SK-MEL-5 (cell line): ENCODE data around the gene GSS. TPM values are rescaled to one million over a fixed set of nuclear protein-coding genes. Genes with fewer than 3 reads are reported as not detected.
"Not testable (repeated sequence)": the region's sequence is repeated elsewhere in the genome, so short reads cannot be mapped to it uniquely, and the experiment has no call there.

Source experiments
- DNase-seq: peaks from one replicate; pipeline ENCODE4 v3.0.0-alpha.2; 2016; ENCODE audit warnings: low read depth, low spot score
- in situ Hi-C: cut with HindIII; loops from 2 replicates; pipeline ENCODE4 v1.10.0; 2016; ENCODE audit warnings: low sequenced_read_pairs, high pct_unique_total_duplicates, low pct_unique_long_range_greater_than_20kb
- small RNA-seq, 2 experiments: library from RNA; depleted of rRNA; stranded (forward); fragments of <200 nt; gene quantifications; one replicate each; pipeline ENCODE3, GENCODE V24; 2014
- total RNA-seq: library from RNA; depleted of rRNA; stranded (reverse); fragments of >200 nt; shearing (Covaris generic); gene quantifications from 2 replicates; pipeline ENCODE4 v1.2.3, GENCODE V29; 2014; rRNA removed

The GSS gene
- total RNA-seq, 1 experiment from 2014 or later = 164 TPM

DNA sequence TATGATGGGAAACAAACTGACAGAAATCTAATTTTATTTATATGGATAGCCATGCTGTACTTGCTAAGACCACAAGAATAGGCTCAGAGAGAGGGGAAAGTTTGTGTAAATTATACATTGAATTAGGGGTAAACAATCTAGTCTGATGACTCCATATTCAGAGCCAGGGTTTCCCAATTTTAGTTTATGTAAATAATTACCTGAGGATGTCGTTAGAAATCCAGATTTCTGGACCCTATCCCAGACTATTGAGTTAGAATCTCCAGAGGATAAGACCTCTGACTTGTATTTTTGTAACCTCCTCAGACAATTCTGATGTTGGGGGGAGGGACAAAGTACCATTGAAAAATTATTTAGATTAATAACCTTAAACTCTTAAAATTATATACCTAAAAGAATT, 60.9 kb downstream of the GSS start:
- in situ Hi-C loops = no loop called here
- no peak for DNase-seq

DNA sequence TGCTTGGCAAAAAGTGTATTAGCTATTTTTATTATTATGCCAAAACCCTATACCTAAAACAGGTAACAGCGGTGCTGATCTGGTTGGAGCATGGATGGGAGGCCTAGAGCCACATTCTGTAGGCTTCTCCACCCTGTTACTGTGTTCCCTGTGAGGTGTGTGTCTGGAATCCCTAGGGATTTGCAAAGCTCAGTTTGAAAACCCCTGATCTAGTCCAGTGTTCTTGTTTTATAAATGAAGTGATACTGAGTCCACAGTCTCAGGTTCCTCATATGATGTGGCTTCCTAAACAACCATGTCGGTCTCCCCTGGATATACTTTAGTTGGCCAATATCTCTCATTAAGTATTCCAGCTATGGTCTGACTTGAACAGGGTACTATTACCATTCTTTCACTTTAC, 62.9 kb downstream of the GSS start:
- in situ Hi-C loops = no loop called here
- no peak for DNase-seq

DNA sequence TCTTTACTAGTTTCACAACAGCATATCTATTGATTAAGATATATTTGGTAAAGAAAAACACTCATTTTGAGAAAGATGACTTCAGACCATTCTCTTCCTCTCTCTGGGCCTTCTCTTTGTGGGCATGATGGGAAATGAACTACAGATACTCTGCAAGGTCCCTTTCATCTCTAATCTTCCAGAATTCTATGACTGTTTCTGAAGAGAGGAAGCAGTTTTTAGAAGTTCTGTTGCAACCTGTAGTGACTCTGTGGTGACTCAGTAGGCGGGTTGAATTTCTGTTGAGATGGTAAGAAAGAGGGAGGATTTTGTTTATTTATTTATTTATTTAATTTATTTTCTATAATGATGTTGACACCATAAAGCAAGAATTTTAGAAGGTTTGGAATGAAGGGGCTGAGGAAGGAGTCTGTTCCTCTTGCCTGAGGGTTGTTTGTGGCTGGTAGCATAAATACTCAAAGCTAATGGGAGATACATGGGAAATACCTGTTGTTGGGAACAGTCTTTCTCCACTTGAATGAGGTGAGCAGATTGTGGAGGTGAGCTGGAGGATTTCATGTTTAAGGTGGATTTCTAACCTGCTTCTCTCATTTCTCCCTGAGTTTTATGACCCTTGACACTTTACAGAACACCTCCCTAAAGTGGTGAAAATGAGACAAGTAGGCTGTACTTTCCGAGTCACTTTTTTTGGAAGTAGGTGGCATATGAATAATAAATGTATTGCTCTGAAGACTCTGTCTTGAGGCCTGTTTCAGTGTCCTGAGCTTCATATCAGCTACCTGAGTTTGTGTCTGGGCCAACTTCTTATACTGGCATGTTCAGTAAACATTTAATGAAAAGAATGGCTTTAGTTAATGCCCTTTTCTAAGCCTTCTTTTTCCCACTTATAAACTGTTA, 64.2 kb downstream of the GSS start:
- in situ Hi-C loops = no loop called here
- DNase-seq = no peak

GRCh38 chr20:34888468-34888867, 67.1 kb downstream of the GSS start:
- DNase-seq = no peak
- in situ Hi-C loops = no loop called here

- in situ Hi-C loops = no loop called here
- no peak for DNase-seq
Measured at GRCh38 chr20:34887023-34887422, 68.6 kb downstream of the GSS start.

DNA sequence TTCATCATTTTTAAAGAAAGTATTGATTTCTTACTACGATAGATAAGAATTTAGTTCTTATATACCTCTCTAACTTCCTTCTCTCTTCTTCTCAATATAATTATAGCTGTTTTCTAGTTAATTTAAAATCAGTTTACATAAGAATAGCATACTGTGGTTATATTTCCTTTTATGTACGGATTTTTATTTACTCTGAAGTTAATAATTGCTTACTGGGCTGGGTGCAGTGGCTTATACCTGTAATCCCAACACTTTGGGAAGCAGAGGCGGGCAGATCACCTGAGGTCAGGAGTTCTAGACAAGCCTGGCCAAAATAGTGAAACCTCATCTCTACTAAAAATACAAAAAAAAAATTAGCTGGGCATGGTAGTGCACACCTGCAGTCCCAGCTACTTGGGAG, 69.5 kb downstream of the GSS start:
- DNase-seq = no peak
- in situ Hi-C loops = no loop called here

- DNase-seq = no peak
- in situ Hi-C loops = no loop called here
Measured at GRCh38 chr20:34884260-34884659, 71.3 kb downstream of the GSS start.

GRCh38 chr20:34883809-34884208, 71.8 kb downstream of the GSS start:
- in situ Hi-C loops = no loop called here
- no peak for DNase-seq

DNA sequence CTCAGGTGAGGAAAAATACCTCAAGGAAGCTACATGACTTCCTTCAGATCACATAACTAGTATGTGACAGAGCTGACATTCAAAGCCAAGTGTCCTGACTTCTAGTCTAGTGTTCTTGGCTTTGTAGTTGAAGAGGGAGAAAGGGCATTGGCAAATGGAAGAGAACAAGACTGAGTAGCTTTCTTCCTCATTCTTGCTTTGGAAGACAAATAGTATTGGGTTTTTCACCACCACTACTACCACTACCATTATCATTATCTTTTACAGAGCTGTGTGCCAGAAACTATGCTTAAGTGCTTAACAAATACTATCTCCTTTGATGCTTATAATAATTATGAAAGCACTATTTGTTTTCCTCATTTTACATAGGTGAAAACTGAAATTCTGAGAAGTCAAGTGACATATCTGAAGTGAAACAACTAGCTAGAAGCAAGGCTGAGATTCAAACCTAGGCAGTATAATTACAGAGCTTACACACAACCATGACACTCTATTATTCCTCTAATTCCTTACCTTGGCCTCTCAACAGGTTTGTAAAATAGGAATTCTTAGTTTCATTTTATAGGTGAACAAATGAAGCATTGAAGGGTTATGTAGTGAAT, 72.4 kb downstream of the GSS start:
- in situ Hi-C loops = no loop called here
- DNase-seq = no peak

GRCh38 chr20:34881689-34882088, 73.9 kb downstream of the GSS start:
- in situ Hi-C loops = no loop called here
- DNase-seq = no peak

GRCh38 chr20:34880971-34881370, 74.6 kb downstream of the GSS start:
- DNase-seq, in situ Hi-C loops: not testable (repeated sequence)

GRCh38 chr20:34880215-34880850, 75.3 kb downstream of the GSS start:
- no peak for DNase-seq
- in situ Hi-C loops = no loop called here

Small RNA genes lying within 50 kb of the gene (small RNA-seq; reads per million reads assigned to genes)
- 0 to 0.10 reads per million in 2 experiments for gene MIR499A

Other genes with a start within 250 kb of the GSS start
- gene NCOA6, start 130.2 kb downstream of the GSS start, total RNA-seq = 6.1 and 6.5 TPM in 2 replicates
- gene GGT7, start 83.0 kb downstream of the GSS start, total RNA-seq = 4.4 and 8.0 TPM in 2 replicates
- gene ACSS2, start 79.2 kb downstream of the GSS start, total RNA-seq = 35.7 and 38.9 TPM in 2 replicates
- 0.03 and 0.08 TPM in 2 replicates for gene MYH7B, start 62 bp upstream of the GSS start, total RNA-seq
- 32.8 and 34.8 TPM in 2 replicates for gene TRPC4AP, start 137.0 kb upstream of the GSS start, total RNA-seq
- 94.9 and 103 TPM in 2 replicates for gene EDEM2, start 191.5 kb upstream of the GSS start, total RNA-seq
- 41.0 and 45.2 TPM in 2 replicates for gene PROCR, start 216.3 kb upstream of the GSS start, total RNA-seq